A673 (cell line): ENCODE results near the gene MACROD1. TPM values are rescaled to one million over a fixed set of nuclear protein-coding genes. Genes with fewer than 3 reads are reported as not detected.

Experiments
- BruUV-seq: library from RNA; stranded (reverse); fragments of 400-500 nt; replicated peaks from 2 replicates; lab custom pipeline; 2021; lab: Mats Ljungman, UMichigan
- CTCF ChIA-PET: fragments of 300-600 bp; sonication (Branson Sonifier 250); formaldehyde crosslinking; loops from one replicate; lab custom pipeline; 2022; ENCODE audit warnings: antibody characterized with exemption; lab: Charles Lee
- POLR2A ChIA-PET: fragments of 300-600 bp; sonication (Branson Sonifier 250); formaldehyde crosslinking; loops from one replicate; lab custom pipeline; 2022; ENCODE audit warnings: antibody characterized with exemption; ENCODE audit not compliant: low non-redundant PET; lab: Charles Lee
- DNase-seq: peaks from one replicate; pipeline ENCODE4 v3.0.0-alpha.2; 2015; ENCODE audit warnings: low spot score
- H3K27ac ChIP-seq: fragments of 200-600 bp; sonication (generic); 2 replicates; pipeline ENCODE4 v1.5.1; 2016; ENCODE audit warnings: mixed run types, low read depth, mild to moderate bottlenecking, mixed read lengths, antibody characterized with exemption, low read length; ENCODE audit not compliant: poor library complexity, severe bottlenecking
- H3K27me3 ChIP-seq: fragments of 200-600 bp; sonication (generic); replicated peaks from 2 replicates; pipeline ENCODE4 v1.6.1; 2017; ENCODE audit warnings: mixed run types, low read depth, mild to moderate bottlenecking, mixed read lengths, antibody characterized with exemption, low read length; ENCODE audit not compliant: insufficient read depth, poor library complexity
- H3K36me3 ChIP-seq: fragments of 200-600 bp; sonication (generic); 2 replicates; pipeline ENCODE4 v1.6.1; 2016; ENCODE audit warnings: mixed run types, mild to moderate bottlenecking, mixed read lengths, antibody characterized with exemption, low read length; ENCODE audit not compliant: insufficient read depth, poor library complexity, severe bottlenecking
- H3K4me1 ChIP-seq: fragments of 200-600 bp; sonication (generic); 2 replicates; pipeline ENCODE4 v1.6.1; 2017; ENCODE audit warnings: mixed run types, mild to moderate bottlenecking, mixed read lengths, antibody characterized with exemption, low read length; ENCODE audit not compliant: insufficient read depth, poor library complexity, severe bottlenecking
- H3K4me3 ChIP-seq: fragments of 200-600 bp; sonication (generic); 2 replicates; pipeline ENCODE4 v1.5.1; 2016; ENCODE audit warnings: low read depth, mixed run types, mild to moderate bottlenecking, mixed read lengths, low read length; ENCODE audit not compliant: poor library complexity, severe bottlenecking
- H3K9me3 ChIP-seq: fragments of 200-600 bp; sonication (generic); 2 replicates; pipeline ENCODE4 v1.6.1; 2016; ENCODE audit warnings: mixed run types, low read depth, mild to moderate bottlenecking, mixed read lengths, antibody characterized with exemption, low read length; ENCODE audit not compliant: poor library complexity, severe bottlenecking
- CTCF ChIP-seq: fragments of 300-800, 200-600 bp; sonication (generic); conservative IDR thresholded peaks from 2 replicates; pipeline ENCODE4 v1.5.1; 2017; ENCODE audit warnings: low read depth, mild to moderate bottlenecking, antibody characterized with exemption, low read length, moderate library complexity, mixed read lengths
- EZH2 ChIP-seq: fragments of 200-600 bp; sonication (generic); IDR thresholded peaks from 2 replicates; pipeline ENCODE4 v1.6.1; 2017; ENCODE audit warnings: borderline replicate concordance, low read depth, mild to moderate bottlenecking, mixed read lengths, antibody characterized with exemption, low read length; ENCODE audit not compliant: poor library complexity, severe bottlenecking
- intact Hi-C: fragments of 100-400 bp; cut with micrococcal nuclease; formaldehyde crosslinking; loops from one replicate; pipeline ENCODE4 v1.10.0; 2022; ENCODE audit not compliant: unreplicated experiment
- total RNA-seq: library from RNA; stranded (reverse); gene quantifications from 2 replicates; pipeline ENCODE4 v1.2.3, GENCODE V29; 2021

The MACROD1 gene
- total RNA-seq, 1 experiment from 2014 or later, result 28.7 TPM

- ChIA-PET CTCF (interaction anchor here (0.6 to 0.7 kb wide), 2 partner anchors 17 to 188 kb away, joined by 3 to 4 read pairs; no protein-coding TSS in a partner anchor), POLR2A (no interaction called here)
- Histone ChIP-seq H3K9me3 (no peaks in the 10 kb centered on the region), H3K4me1 (peaks cover 13% of the 10 kb centered on the region), H3K27me3 (no peaks in the 10 kb centered on the region), H3K36me3 (no peaks in the 10 kb centered on the region), H3K4me3 (no peak overlapping the region), H3K27ac (no peak overlapping the region)
- intact Hi-C loops, result no loop called here
- BruUV-seq, result no TSS peak
- TF ChIP-seq EZH2 (no peak), CTCF (no peak)
- no peak for DNase-seq
Measured at GRCh38 chr11:64015935-64016845, 149.7 kb downstream of the MACROD1 start.

- peaks cover 6% of the 10 kb centered on the region for H3K4me1 ChIP-seq
- intact Hi-C loops, result no loop called here
- no peak for DNase-seq
- no peak overlapping the region for H3K4me3 ChIP-seq
- no peaks in the 10 kb centered on the region for H3K27me3 ChIP-seq
- TF ChIP-seq EZH2 (no peak), CTCF (no peak)
- BruUV-seq, result no TSS peak
- CTCF ChIA-PET, result interaction anchor here (0.7 kb wide), 2 partner anchors 16 to 130 kb away, joined by 3 to 4 read pairs; no protein-coding TSS in a partner anchor
- H3K36me3 ChIP-seq, result no peaks in the 10 kb centered on the region
- no peak overlapping the region for H3K27ac ChIP-seq
- POLR2A ChIA-PET, result no interaction called here
- no peaks in the 10 kb centered on the region for H3K9me3 ChIP-seq
Measured at GRCh38 chr11:64015510-64015909, 150.4 kb downstream of the MACROD1 start.

- peaks cover 5% of the 10 kb centered on the region for H3K4me1 ChIP-seq
- POLR2A ChIA-PET, result no interaction called here
- no peak for TF ChIP-seq CTCF
- TF ChIP-seq EZH2, result no peak
- H3K27ac ChIP-seq, result no peak overlapping the region
- DNase-seq, result no peak
- no peaks in the 10 kb centered on the region for H3K27me3 ChIP-seq
- no TSS peak for BruUV-seq
- CTCF ChIA-PET, result interaction anchor here (0.9 kb wide), 1 partner anchor 13 kb away, joined by 3 read pairs; no protein-coding TSS in a partner anchor
- H3K36me3 ChIP-seq, result no peaks in the 10 kb centered on the region
- H3K9me3 ChIP-seq, result no peaks in the 10 kb centered on the region
- intact Hi-C loops, result no loop called here
- no peak overlapping the region for H3K4me3 ChIP-seq
Measured at GRCh38 chr11:64014356-64014755, 151.6 kb downstream of the MACROD1 start.
